Natural killer cell (primary cell): ENCODE data around the gene RPP30. TPM values are rescaled to one million over a fixed set of nuclear protein-coding genes. Genes with fewer than 3 reads are reported as not detected.

Source experiments
- ATAC-seq, 3 donors: fragments of 150-1000 bp in 2 of 3; fragments of 200-7000 bp in 1 of 3; cut with Tn5 transposase; 1 replicate in 1 of 3; 2 replicates in 2 of 3; pipeline ENCODE4 v1.10.0; 2021; ENCODE audit warnings: mild to moderate bottlenecking in 2 of 3, moderate library complexity in 2 of 3
- DNase-seq, 2 donors: peaks; one replicate each; pipeline versions ENCODE4 v3.0.0 to v3.0.0-alpha.2; 2013 to 2021; ENCODE audit warnings: mixed read lengths in 1 of 2
- H3K27ac ChIP-seq: one replicate; pipeline ENCODE4 v1.5.1; 2013; ENCODE audit warnings: mild to moderate bottlenecking, low read length
- H3K27me3 ChIP-seq: one replicate; pipeline ENCODE4 v1.6.1; 2013; ENCODE audit warnings: low read length; ENCODE audit not compliant: control insufficient read depth, insufficient read depth
- H3K36me3 ChIP-seq: one replicate; pipeline ENCODE4 v1.6.1; 2013; ENCODE audit warnings: low read length; ENCODE audit not compliant: control insufficient read depth, insufficient read depth
- H3K4me1 ChIP-seq: one replicate; pipeline ENCODE4 v1.6.1; 2013; ENCODE audit warnings: low read length; ENCODE audit not compliant: control insufficient read depth, insufficient read depth
- H3K4me3 ChIP-seq: one replicate; pipeline ENCODE4 v1.5.1; 2013; ENCODE audit warnings: low read length
- H3K9me3 ChIP-seq: one replicate; pipeline ENCODE4 v1.6.1; 2013; ENCODE audit warnings: low read length; ENCODE audit not compliant: control insufficient read depth, insufficient read depth
- H3K27ac Mint-ChIP-seq, 2 donors: one replicate each; pipeline ENCODE4 v1.8.0; 2022; ENCODE audit warnings: mild to moderate bottlenecking in 2 of 2, mixed read lengths in 2 of 2, moderate library complexity in 1 of 2
- H3K27me3 Mint-ChIP-seq, 2 donors: one replicate each; pipeline ENCODE4 v1.8.0; 2022; ENCODE audit warnings: low read depth in 2 of 2, mixed read lengths in 2 of 2
- H3K36me3 Mint-ChIP-seq: one replicate; pipeline ENCODE4 v1.8.0; 2022; ENCODE audit warnings: mixed read lengths
- H3K4me1 Mint-ChIP-seq, 2 donors: one replicate each; pipeline ENCODE4 v1.8.0; 2022; ENCODE audit warnings: mixed read lengths in 2 of 2
- H3K4me3 Mint-ChIP-seq: one replicate; pipeline ENCODE4 v1.8.0; 2022; ENCODE audit warnings: mild to moderate bottlenecking, moderate library complexity, mixed read lengths
- H3K9me3 Mint-ChIP-seq, 2 donors: one replicate each; pipeline ENCODE4 v1.8.0; 2022; ENCODE audit warnings: mixed read lengths in 2 of 2
- CTCF ChIP-seq: fragments of 200-600 bp; IDR thresholded peaks from one replicate; pipeline ENCODE4 v1.8.0; 2022; ENCODE audit warnings: antibody characterized with exemption
- WGBS: methylation state at CpG from one replicate; pipeline ENCODE4 v1.1.7; 2013; ENCODE audit warnings: missing lambda C conversion rate; ENCODE audit not compliant: insufficient coverage; 5-methylcytosine and 5-hydroxymethylcytosine counted together
- intact Hi-C: fragments of 100-400 bp; cut with micrococcal nuclease; formaldehyde crosslinking; loops from one replicate; pipeline ENCODE4 v1.14.2; 2022
- total RNA-seq, 4 donors: library from RNA; stranded (reverse); fragments of 120-200 nt in 1 of 4; gene quantifications; one replicate each; pipeline versions ENCODE4 v1.2.3 to v1.2.4, GENCODE V29; 2013 to 2022

RPP30 gene
- total RNA-seq, 3 donors from 2014 or later (not counting 1 experiment from before 2014, with no cell fraction given): 22.6 to 32.5 (median 24.2) TPM

- Mint-ChIP-seq H3K27me3 (peaks cover 17 to 33% of the 10 kb centered on the region in 2 donors), H3K36me3 (peaks cover 12% of the 10 kb centered on the region), H3K4me1 (no peaks in the 10 kb centered on the region), H3K9me3 (peaks cover 9 to 11% of the 10 kb centered on the region in 2 donors), H3K27ac (no peak overlapping the region), H3K4me3 (no peak overlapping the region)
- 60% methylated on average over 1 of the region's 1 CpG for WGBS
- Histone ChIP-seq H3K27me3 (no peaks in the 10 kb centered on the region), H3K36me3 (no peaks in the 10 kb centered on the region), H3K4me3 (no peak overlapping the region), H3K4me1 (no peaks in the 10 kb centered on the region), H3K9me3 (no peaks in the 10 kb centered on the region), H3K27ac (no peak overlapping the region)
- DNase-seq: no peak
- intact Hi-C loops: no loop called here
- no peak for ATAC-seq
- no peak for TF ChIP-seq CTCF
These were observed 25.0 kb upstream of the RPP30 start for GRCh38 chr10:90846746-90847145.

- no peaks in the 10 kb centered on the region for H3K27me3 ChIP-seq
- Mint-ChIP-seq H3K4me3 (no peak overlapping the region), H3K4me1 (no peaks in the 10 kb centered on the region), H3K27ac (no peak overlapping the region), H3K27me3 (peaks cover 20 to 33% of the 10 kb centered on the region in 2 donors), H3K9me3 (peaks cover 9 to 11% of the 10 kb centered on the region in 2 donors), H3K36me3 (peaks cover 12% of the 10 kb centered on the region)
- no peaks in the 10 kb centered on the region for H3K9me3 ChIP-seq
- ATAC-seq (no peak), DNase-seq (no peak)
- no peaks in the 10 kb centered on the region for H3K4me1 ChIP-seq
- TF ChIP-seq CTCF: no peak
- 0% methylated on average over 1 of the region's 1 CpG for WGBS
- H3K27ac ChIP-seq: no peak overlapping the region
- intact Hi-C loops: no loop called here
- no peak overlapping the region for H3K4me3 ChIP-seq
- H3K36me3 ChIP-seq: no peaks in the 10 kb centered on the region
These were observed 24.3 kb upstream of the RPP30 start for GRCh38 chr10:90847436-90847835.

- no CpG with 5 or more reads among the region's 1 CpG for WGBS
- ATAC-seq (no peak), DNase-seq (no peak)
- Histone ChIP-seq H3K27ac (no peak overlapping the region), H3K27me3 (peaks cover 7% of the 10 kb centered on the region), H3K36me3 (no peaks in the 10 kb centered on the region), H3K9me3 (no peaks in the 10 kb centered on the region), H3K4me3 (no peak overlapping the region), H3K4me1 (no peaks in the 10 kb centered on the region)
- Mint-ChIP-seq H3K9me3 (peaks cover 6 to 9% of the 10 kb centered on the region in 2 donors), H3K4me3 (no peak overlapping the region), H3K36me3 (peaks cover 12% of the 10 kb centered on the region), H3K27me3 (peaks cover 32 to 41% of the 10 kb centered on the region in 2 donors), H3K4me1 (no peaks in the 10 kb centered on the region), H3K27ac (no peak overlapping the region)
- intact Hi-C loops: no loop called here
- no peak for TF ChIP-seq CTCF
These were observed 21.6 kb upstream of the RPP30 start for GRCh38 chr10:90849956-90850749.

- 90% methylated on average over 2 of the region's 3 CpGs for WGBS
- peaks cover 31% of the 10 kb centered on the region for H3K27me3 ChIP-seq
- H3K27ac ChIP-seq: no peak overlapping the region
- peaks cover 6 to 9% of the 10 kb centered on the region in 2 donors for H3K9me3 Mint-ChIP-seq
- H3K4me1 Mint-ChIP-seq: peaks cover 11 to 12% of the 10 kb centered on the region in 2 donors
- no peak for DNase-seq
- no peak overlapping the region for H3K27ac Mint-ChIP-seq
- H3K4me3 ChIP-seq: no peak overlapping the region
- no peak overlapping the region for H3K4me3 Mint-ChIP-seq
- no peaks in the 10 kb centered on the region for H3K36me3 ChIP-seq
- ATAC-seq: no peak
- peaks cover 11% of the 10 kb centered on the region for H3K36me3 Mint-ChIP-seq
- TF ChIP-seq CTCF: no peak
- H3K4me1 ChIP-seq: peaks cover 14% of the 10 kb centered on the region
- intact Hi-C loops: no loop called here
- H3K9me3 ChIP-seq: no peaks in the 10 kb centered on the region
- peaks cover 41 to 54% of the 10 kb centered on the region in 2 donors for H3K27me3 Mint-ChIP-seq
These were observed 16.6 kb upstream of the RPP30 start for GRCh38 chr10:90855126-90855525.
